HepG2 (cell line): ENCODE data around the gene RASSF4. TPM values are rescaled to one million over a fixed set of nuclear protein-coding genes. Genes with fewer than 3 reads are reported as not detected.
A peak's percentile ranks its signal among the peaks of the same experiment; 100 is the strongest.

ENCODE experiments used
- CBFB ChIP-seq: sonication (generic); formaldehyde crosslinking; IDR thresholded peaks from 2 replicates; pipeline ENCODE4 v1.4.0; 2020; ENCODE audit warnings: missing genetic modification reagents
- DR1 ChIP-seq: sonication (generic); formaldehyde crosslinking; IDR thresholded peaks from 2 replicates; pipeline ENCODE4 v1.8.0; 2021; ENCODE audit warnings: mild to moderate bottlenecking, missing genetic modification reagents, inconsistent platforms
- HOXA9 ChIP-seq: sonication (generic); formaldehyde crosslinking; IDR thresholded peaks from 2 replicates; pipeline ENCODE4 v1.8.1; 2022; ENCODE audit warnings: missing genetic modification reagents, mild to moderate bottlenecking, moderate library complexity, borderline replicate concordance
- NFIC ChIP-seq: IDR thresholded peaks from 2 replicates; pipeline ENCODE4 v1.6.1; 2012; ENCODE audit warnings: mild to moderate bottlenecking, low read length, inconsistent platforms
- ZNF225 ChIP-seq: sonication (generic); formaldehyde crosslinking; IDR thresholded peaks from 2 replicates; pipeline ENCODE4 v1.4.0; 2020; ENCODE audit warnings: mild to moderate bottlenecking, missing genetic modification reagents
- ZNF256 ChIP-seq: sonication (generic); formaldehyde crosslinking; conservative IDR thresholded peaks from 2 replicates; pipeline ENCODE4 v1.4.0; 2020; ENCODE audit warnings: missing genetic modification reagents
- ZNF577 ChIP-seq: sonication (generic); formaldehyde crosslinking; IDR thresholded peaks from 2 replicates; pipeline ENCODE4 v1.4.0; 2020; ENCODE audit warnings: mild to moderate bottlenecking, low read depth, missing genetic modification reagents, borderline replicate concordance
- ZNF607 ChIP-seq: sonication (generic); formaldehyde crosslinking; IDR thresholded peaks from 2 replicates; pipeline ENCODE4 v1.5.1; 2020; ENCODE audit warnings: missing genetic modification reagents, mild to moderate bottlenecking, borderline replicate concordance
- ZNF816 ChIP-seq: sonication (generic); formaldehyde crosslinking; IDR thresholded peaks from 2 replicates; pipeline ENCODE4 v1.8.0; 2022; ENCODE audit warnings: missing genetic modification reagents, mild to moderate bottlenecking, borderline replicate concordance
- polyA plus RNA-seq, 8 experiments: library from polyadenylated mRNA; depleted of rRNA in 3 of 8; stranded (reverse) in 7 of 8; unstranded in 1 of 8; fragments of >200 nt; fragmentation: Illumina TruSeq in 4 of 8; extraction: Trizol in 4 of 8; gene quantifications; 2 replicates each; pipeline versions ENCODE4 v1.2.1 to v1.2.3, GENCODE V29; 2011 to 2016; ENCODE audit warnings: low read depth in 4 of 8, missing spikeins in 1 of 8, mixed read lengths in 1 of 8; ENCODE audit not compliant: insufficient read depth in 1 of 8
- total RNA-seq, 5 experiments: library from RNA; depleted of rRNA; stranded (reverse); fragments of >200 nt; fragmentation: Illumina TruSeq; extraction: Trizol; gene quantifications; 2 replicates each; pipeline ENCODE4 v1.2.3, GENCODE V29; 2016; ENCODE audit warnings: low read depth in 1 of 5
- TF ChIP-seq, protein P1 (sequence below): sonication (generic); formaldehyde crosslinking; IDR thresholded peaks from 2 replicates; pipeline ENCODE4 v1.5.0; 2020; ENCODE audit warnings: mild to moderate bottlenecking, missing genetic modification reagents, borderline replicate concordance
- TF ChIP-seq, protein P2 (sequence below): sonication (generic); formaldehyde crosslinking; IDR thresholded peaks from 2 replicates; pipeline ENCODE4 v1.8.1; 2022; ENCODE audit warnings: mild to moderate bottlenecking, missing genetic modification reagents
- TF ChIP-seq, protein P3 (sequence below): IDR thresholded peaks from 2 replicates; pipeline ENCODE4 v1.6.1; 2016; ENCODE audit warnings: missing biosample characterization, missing genetic modification reagents, low read depth
- TF ChIP-seq, protein P4 (sequence below): sonication (generic); formaldehyde crosslinking; IDR thresholded peaks from 2 replicates; pipeline ENCODE4 v1.5.0; 2020; ENCODE audit warnings: mild to moderate bottlenecking, missing genetic modification reagents
- TF ChIP-seq, protein P5 (sequence below): sonication (generic); formaldehyde crosslinking; IDR thresholded peaks from 2 replicates; pipeline ENCODE4 v1.8.1; 2023; ENCODE audit warnings: mild to moderate bottlenecking, missing genetic modification reagents, borderline replicate concordance

The RASSF4 gene
- total and polyA plus RNA-seq, 2 of the 13 experiments (the other 11 are each of a cell fraction or from before 2014, with no cell fraction given), result 34.0 to 51.7 TPM

DNA sequence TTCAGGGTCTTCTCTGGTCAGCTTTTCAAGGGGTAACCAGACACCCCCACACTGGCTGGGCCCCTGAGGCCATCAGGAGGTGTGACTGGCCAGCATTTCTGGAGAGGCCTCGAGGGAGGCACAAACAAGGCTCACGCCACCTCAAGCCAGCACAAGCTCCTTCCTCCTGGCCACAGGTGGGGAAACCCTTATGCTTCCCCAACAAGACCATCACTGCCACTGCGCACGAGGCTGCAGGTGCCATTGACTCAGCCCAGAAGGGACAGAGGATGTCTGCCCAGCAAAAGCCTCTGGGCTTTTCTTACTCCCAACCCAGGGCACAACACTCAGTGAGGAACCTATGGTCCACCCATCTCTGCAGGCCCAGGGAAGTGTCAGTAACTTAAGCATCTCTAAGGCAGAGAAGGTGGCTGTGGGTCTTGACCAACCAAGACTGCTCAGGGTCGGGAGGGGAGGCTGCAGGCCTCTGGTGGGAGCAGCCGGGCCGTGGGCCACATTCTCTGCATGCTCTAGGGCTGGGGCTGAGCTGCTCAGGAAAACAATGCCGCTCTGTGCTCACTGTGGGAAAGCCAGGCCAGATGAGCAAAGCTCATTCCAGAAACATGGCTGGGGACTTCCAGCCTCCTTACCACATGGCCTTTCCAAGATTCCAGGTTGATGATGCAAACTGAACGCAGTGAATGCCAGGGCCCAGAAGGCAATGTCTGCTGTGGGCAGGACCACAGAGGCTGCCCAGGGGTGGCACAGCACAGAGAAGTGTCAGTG, 24.2 kb upstream of the RASSF4 start (continued):
- TF ChIP-seq, protein P1, sequence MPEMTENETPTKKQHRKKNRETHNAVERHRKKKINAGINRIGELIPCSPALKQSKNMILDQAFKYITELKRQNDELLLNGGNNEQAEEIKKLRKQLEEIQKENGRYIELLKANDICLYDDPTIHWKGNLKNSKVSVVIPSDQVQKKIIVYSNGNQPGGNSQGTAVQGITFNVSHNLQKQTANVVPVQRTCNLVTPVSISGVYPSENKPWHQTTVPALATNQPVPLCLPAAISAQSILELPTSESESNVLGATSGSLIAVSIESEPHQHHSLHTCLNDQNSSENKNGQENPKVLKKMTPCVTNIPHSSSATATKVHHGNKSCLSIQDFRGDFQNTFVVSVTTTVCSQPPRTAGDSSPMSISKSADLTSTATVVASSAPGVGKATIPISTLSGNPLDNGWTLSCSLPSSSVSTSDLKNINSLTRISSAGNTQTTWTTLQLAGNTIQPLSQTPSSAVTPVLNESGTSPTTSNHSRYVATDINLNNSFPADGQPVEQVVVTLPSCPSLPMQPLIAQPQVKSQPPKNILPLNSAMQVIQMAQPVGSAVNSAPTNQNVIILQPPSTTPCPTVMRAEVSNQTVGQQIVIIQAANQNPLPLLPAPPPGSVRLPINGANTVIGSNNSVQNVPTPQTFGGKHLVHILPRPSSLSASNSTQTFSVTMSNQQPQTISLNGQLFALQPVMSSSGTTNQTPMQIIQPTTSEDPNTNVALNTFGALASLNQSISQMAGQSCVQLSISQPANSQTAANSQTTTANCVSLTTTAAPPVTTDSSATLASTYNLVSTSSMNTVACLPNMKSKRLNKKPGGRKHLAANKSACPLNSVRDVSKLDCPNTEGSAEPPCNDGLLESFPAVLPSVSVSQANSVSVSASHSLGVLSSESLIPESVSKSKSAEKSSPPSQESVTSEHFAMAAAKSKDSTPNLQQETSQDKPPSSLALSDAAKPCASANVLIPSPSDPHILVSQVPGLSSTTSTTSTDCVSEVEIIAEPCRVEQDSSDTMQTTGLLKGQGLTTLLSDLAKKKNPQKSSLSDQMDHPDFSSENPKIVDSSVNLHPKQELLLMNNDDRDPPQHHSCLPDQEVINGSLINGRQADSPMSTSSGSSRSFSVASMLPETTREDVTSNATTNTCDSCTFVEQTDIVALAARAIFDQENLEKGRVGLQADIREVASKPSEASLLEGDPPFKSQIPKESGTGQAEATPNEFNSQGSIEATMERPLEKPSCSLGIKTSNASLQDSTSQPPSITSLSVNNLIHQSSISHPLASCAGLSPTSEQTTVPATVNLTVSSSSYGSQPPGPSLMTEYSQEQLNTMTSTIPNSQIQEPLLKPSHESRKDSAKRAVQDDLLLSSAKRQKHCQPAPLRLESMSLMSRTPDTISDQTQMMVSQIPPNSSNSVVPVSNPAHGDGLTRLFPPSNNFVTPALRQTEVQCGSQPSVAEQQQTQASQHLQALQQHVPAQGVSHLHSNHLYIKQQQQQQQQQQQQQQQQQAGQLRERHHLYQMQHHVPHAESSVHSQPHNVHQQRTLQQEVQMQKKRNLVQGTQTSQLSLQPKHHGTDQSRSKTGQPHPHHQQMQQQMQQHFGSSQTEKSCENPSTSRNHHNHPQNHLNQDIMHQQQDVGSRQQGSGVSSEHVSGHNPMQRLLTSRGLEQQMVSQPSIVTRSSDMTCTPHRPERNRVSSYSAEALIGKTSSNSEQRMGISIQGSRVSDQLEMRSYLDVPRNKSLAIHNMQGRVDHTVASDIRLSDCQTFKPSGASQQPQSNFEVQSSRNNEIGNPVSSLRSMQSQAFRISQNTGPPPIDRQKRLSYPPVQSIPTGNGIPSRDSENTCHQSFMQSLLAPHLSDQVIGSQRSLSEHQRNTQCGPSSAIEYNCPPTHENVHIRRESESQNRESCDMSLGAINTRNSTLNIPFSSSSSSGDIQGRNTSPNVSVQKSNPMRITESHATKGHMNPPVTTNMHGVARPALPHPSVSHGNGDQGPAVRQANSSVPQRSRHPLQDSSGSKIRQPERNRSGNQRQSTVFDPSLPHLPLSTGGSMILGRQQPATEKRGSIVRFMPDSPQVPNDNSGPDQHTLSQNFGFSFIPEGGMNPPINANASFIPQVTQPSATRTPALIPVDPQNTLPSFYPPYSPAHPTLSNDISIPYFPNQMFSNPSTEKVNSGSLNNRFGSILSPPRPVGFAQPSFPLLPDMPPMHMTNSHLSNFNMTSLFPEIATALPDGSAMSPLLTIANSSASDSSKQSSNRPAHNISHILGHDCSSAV (CRISPR knock-in tag), result no peak
- TF ChIP-seq, protein P2, sequence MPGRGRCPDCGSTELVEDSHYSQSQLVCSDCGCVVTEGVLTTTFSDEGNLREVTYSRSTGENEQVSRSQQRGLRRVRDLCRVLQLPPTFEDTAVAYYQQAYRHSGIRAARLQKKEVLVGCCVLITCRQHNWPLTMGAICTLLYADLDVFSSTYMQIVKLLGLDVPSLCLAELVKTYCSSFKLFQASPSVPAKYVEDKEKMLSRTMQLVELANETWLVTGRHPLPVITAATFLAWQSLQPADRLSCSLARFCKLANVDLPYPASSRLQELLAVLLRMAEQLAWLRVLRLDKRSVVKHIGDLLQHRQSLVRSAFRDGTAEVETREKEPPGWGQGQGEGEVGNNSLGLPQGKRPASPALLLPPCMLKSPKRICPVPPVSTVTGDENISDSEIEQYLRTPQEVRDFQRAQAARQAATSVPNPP (CRISPR knock-in tag), result peak; percentile 81
- no peak for TF ChIP-seq ZNF577 (CRISPR knock-in tag)
- TF ChIP-seq, protein P3, sequence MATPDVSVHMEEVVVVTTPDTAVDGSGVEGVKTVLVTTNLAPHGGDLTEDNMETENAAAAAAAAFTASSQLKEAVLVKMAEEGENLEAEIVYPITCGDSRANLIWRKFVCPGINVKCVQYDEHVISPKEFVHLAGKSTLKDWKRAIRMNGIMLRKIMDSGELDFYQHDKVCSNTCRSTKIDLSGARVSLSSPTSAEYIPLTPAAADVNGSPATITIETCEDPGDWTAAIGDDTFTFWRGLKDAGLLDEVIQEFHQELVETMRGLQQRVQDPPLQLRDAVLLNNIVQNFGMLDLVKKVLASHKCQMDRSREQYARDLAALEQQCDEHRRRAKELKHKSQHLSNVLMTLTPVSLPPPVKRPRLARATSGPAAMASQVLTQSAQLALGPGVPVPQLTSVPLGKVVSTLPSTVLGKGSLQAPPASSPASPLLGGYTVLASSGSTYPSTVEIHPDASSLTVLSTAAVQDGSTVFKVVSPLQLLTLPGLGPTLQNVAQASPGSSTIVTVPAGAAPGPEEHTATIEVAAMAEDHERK (CRISPR knock-in tag), result no peak
- no peak for TF ChIP-seq ZNF816
- TF ChIP-seq ZNF607 (CRISPR knock-in tag), result peak; percentile 80; the same call in 1 of the 2 replicates
- no peak for TF ChIP-seq NFIC
- peak; percentile 61; the same call in 1 of the 2 replicates for TF ChIP-seq CBFB (CRISPR knock-in tag)
- TF ChIP-seq, protein P4, sequence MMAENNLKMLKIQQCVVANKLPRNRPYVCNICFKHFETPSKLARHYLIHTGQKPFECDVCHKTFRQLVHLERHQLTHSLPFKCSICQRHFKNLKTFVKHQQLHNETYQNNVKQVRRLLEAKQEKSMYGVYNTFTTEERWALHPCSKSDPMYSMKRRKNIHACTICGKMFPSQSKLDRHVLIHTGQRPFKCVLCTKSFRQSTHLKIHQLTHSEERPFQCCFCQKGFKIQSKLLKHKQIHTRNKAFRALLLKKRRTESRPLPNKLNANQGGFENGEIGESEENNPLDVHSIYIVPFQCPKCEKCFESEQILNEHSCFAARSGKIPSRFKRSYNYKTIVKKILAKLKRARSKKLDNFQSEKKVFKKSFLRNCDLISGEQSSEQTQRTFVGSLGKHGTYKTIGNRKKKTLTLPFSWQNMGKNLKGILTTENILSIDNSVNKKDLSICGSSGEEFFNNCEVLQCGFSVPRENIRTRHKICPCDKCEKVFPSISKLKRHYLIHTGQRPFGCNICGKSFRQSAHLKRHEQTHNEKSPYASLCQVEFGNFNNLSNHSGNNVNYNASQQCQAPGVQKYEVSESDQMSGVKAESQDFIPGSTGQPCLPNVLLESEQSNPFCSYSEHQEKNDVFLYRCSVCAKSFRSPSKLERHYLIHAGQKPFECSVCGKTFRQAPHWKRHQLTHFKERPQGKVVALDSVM (CRISPR knock-in tag), result peak; percentile 71
- TF ChIP-seq ZNF256 (CRISPR knock-in tag), result peak; percentile 64; the same call in 1 of the 2 replicates
- peak; percentile 52; the same call in 1 of the 2 replicates for TF ChIP-seq HOXA9 (CRISPR knock-in tag)
- TF ChIP-seq ZNF225 (CRISPR knock-in tag), result peak; percentile 59; the same call in 1 of the 2 replicates
- no peak for TF ChIP-seq DR1 (CRISPR knock-in tag)
- TF ChIP-seq, protein P5, sequence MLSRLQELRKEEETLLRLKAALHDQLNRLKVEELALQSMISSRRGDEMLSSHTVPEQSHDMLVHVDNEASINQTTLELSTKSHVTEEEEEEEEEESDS (CRISPR knock-in tag), result no peak
